CD4-positive, alpha-beta T cell treated with Interleukin-4 for 4 hours (primary cell): ENCODE results near the gene VSIR.

ENCODE experiments used
- DNase-seq: peaks from one replicate; pipeline ENCODE4 v3.0.0-alpha.2; 2020

Gene VSIR

DNA sequence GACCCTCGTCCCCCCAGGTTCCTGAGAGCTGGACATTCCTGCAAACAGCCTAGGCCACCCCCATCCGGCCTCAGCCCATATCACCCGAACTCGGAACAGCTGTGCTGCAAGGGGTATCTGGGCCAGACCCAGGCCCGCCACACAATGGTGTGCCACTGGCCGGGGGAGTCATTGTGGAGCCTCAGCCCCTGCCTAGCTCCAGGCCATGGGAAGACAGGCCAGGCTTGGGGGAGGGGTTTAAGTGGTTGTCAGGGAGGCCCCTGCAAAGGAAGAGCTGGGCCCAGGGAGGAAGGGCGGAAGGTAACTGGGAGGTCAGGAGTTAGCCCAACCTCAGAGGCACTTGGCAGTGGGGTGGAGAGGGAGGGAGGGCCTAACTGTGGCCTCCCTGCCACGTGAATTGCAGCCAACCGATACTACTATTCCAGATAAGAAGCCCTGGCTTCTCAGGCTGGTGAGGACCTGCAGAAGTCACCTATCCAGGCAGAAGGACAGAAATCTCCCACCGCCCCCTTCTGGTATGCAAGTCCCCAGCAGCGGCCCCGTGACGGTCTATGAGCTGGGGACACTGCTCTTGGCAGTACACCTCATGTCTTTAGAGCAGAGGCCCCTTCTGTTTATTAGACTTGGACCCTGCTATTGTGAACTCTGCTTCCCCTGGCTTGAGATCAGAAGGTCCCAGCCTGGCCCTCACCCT lies 26.8 kb downstream of the VSIR start:
- no peak for DNase-seq

DNA sequence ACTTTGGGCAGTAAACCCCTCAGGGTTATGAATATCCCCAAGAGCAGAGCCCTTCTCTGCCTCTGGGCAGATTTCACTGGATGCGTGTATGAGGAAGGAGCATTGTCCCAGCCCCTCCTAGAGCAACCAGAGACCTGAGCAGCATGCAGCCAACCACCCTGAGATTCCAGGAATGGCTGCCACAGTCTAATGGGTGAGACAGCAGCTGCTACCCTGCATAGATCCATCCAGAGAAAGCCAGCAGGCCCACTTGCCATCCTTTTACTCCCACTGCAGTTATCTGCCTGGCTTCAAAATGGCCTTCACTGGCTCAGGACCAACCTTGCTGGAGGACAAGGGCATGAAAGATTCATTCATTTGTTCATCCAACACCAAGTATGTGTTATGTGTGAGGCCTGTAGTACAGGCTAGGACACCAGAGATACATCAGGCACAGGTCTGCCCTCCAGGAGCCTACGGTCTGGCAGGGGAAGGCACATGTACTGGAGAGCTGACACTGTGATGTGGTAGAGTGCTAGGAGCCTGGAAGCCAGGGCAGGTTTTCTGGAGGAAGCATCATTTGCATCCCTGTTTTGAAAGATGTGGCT lies 27.6 kb downstream of the VSIR start:
- DNase-seq, result no peak

DNA sequence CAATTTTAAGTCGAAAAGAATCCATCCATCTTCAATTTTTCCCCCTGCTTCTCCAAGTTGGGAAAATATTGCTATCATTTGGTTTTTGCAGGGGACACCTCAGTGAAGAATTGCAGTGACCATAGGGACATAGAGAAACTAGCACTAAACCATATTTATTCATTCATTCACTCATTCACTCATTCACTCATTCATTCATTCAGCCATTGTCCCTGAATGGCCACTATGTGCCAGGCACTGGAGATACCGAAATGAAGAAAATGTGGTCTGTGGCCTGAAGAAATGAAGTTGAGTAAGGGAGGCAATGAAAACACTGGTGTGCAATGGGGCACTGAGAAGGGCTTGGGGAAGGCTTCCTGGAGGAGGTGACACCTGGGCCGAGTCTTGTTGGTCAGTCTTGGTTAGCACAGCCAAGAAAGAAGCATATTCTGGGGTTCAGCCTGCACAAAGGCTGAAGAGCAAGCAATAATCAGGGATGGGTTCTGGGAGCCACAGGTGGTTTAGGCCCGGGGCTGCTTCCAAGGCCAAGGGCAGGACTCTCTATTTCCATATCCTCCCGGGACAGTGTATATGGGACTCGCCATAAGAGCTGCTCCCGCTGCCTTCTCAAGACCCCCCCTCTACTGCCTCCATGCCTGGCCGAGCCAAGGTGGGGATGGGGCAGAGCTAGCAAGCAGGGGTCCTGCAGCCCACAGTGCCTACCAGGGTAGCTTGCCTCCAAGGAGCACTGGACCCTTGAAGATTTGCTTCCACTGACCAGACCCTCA lies 28.2 kb downstream of the VSIR start:
- DNase-seq, result no peak

DNA sequence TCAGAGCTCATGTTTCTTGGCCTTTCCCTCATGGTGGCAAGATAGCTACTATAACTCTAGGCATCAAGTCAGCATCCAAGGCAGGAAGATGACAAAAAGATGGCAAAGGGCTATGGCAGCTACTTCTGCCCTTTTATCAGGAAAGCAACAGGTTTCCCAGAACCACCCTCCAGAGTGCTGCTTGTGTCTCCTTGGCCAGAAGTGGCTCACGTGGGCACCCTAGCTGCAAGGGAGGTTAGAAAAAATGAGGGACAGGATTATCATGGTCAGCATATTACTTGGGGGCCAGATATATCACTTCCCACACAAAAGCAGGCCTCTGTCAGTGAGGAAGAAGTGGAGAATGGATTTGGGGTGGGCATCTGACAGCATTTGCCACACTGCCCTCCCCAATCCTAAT lies 29.5 kb downstream of the VSIR start:
- DNase-seq, result no peak

DNA sequence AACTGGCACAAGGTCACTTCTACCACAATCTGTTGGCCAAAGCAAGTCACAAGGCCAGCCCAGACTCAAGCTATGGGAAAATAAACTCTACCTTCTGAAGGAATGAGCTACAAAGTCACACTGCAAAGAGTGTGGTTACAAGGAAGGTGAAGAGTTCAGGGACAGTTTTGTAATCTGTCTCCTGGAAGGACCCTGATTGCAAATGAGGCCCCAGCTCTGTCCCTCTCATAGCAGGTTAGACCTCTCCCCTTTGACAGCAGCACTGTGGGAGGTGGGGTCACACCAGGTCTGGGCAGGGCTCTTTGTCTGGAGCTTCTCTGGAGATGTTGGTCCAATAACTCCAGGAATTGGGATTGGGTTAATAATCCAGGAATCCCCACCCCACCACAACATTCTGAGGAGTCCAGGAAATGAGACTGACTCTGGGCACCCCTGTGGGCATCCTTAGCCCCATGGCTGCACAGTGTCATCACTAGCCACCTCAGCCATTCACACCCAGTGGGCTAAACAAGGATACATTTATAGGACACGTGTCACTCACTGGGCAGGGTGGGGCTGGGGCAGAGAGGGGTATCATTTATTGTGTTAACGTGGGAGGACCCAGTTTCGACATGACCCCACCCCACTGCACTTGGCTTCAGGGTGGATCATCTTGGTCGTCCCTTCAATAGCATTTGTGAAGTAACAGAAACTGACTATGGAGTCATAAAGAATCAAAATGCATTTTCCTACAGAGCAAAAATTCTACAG lies 30.1 kb downstream of the VSIR start:
- no peak for DNase-seq

DNA sequence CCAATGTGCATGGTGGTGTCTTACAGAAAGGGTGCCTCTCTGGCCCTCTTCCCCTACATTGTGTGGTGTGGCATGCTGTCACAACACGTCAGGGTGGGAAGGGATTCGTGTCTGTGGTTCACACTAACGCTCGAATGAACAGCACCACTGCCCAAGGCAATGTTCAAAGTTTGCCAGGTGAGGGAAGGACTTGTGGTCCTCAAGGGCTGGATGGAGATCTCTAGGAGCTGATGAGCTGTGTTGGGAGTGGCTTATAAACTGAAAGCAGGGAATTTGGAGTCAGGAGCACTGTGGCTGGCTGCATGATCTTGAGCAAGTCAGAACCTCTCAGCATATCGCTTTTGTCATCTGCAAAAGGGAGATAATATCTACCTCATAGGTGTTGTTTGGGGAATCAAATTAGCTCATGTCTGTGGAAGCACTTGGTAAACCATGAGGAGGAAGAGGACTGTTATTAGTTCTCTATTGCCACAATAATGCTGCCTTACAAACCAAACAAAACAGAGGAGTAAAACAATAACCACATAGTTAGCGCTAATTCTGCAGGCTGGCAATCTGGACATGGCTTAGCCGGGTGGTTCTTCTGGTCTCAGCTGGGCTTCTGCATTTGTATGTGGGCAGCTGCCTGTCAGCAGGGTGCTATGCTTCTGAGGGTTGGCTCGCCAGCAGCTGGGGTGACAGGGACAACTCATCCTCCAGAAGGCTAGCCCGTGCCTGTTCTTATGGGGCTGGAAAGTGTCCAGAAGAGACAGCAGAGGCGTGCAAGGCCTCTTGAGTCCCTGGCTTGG lies 30.8 kb downstream of the VSIR start:
- DNase-seq, result peak; percentile 51

DNA sequence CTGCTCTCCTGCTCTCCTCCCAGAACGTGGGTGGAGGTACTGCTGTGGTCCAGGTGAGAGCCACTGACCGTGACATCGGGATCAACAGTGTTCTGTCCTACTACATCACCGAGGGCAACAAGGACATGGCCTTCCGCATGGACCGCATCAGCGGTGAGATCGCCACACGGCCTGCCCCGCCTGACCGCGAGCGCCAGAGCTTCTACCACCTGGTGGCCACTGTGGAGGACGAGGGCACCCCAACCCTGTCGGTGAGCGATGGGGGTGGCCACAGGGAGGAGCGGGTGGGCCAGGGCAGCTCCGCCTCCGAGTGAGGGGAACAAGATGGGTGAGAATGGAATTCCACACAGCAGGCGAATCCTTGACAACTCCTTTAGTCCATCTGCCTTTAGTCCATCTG lies 31.6 kb downstream of the VSIR start:
- DNase-seq, result no peak

DNA sequence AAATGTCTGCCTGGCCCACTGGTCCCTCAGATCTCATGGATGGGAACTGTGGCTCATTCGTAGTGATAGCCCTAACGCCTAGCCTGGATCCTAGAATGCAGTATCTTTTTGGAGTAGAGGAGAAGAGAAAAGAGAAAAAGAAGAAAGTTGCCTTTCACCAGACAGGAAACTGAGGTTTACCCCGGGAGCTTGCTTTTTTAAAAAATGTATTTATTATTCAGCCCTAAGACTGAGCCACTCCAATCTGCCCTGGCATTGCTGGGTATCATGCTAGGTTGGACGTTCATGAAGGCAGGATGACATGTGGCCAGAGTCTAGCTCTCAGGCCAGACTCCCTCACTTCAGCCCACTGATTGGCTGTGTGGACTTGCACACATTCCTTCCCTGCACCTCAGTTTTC lies 32.3 kb downstream of the VSIR start:
- DNase-seq, result no peak

DNA sequence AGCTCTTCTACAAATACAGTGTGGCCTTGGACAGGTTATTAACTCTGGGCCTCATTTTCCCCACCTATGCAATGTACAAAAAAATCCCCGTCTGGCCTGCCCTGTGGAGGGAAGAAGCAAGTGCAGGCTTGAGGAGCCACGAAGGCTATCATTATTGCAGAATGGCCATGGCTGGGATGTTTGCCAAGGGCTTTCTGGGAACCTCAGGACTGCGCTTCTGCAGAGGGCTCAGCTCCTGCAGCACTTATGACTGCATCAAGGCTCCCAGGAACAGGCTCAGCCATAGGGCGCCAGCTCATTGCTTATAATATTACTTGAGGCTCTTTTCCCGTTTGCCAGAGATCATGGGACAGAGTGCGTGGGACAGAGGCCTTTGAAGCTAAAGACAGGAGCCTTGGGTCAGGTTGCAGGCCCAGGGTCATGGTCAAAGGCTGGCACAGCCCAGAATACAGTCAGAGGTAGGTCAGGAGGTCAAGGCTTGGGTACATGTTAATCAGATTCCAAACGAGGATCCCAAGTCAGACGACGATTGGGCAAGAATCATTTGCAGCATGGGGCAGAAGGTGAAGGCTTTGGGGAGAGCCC lies 33.2 kb downstream of the VSIR start:
- no peak for DNase-seq

DNA sequence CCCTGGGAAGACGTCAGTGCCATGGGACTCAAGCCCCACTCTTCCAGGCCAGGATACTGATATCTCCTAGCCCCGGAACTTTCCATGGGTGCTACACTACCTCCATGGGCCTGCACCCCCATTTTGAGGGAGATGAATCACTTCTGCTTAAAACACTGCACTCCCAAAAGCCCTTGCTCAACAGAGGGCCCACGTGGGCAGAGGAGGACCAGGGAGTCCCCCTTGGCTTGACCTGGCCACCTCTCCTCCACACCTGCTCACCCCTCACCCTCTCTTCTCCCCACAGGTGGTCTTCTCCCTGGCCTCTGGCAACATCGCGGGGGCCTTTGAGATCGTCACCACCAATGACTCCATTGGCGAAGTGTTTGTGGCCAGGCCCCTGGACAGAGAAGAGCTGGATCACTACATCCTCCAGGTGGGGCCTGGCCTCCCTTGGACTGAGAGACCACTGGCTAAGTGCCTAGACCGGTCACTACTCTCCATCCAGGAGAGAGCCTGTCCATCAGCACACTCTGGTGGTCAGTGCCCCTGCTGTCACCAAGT lies 33.9 kb downstream of the VSIR start:
- DNase-seq, result no peak

DNA sequence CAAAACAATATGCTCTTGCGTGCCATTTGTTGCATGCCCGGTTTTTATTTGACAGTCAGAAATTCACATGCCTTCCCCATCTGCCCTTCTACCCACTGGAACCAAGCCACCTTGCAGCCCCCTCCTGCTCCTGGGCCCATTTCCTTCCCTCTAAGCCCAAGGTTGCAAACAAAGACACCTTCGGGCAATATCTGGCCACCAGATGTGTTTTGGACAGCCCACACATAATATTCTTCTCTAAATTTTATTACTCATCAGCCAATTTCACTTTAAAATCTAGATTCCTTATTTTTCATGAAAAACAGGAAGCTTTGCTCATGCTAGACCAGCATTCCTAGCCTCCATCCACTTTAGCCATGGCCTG lies 35.5 kb downstream of the VSIR start:
- DNase-seq, result no peak

DNA sequence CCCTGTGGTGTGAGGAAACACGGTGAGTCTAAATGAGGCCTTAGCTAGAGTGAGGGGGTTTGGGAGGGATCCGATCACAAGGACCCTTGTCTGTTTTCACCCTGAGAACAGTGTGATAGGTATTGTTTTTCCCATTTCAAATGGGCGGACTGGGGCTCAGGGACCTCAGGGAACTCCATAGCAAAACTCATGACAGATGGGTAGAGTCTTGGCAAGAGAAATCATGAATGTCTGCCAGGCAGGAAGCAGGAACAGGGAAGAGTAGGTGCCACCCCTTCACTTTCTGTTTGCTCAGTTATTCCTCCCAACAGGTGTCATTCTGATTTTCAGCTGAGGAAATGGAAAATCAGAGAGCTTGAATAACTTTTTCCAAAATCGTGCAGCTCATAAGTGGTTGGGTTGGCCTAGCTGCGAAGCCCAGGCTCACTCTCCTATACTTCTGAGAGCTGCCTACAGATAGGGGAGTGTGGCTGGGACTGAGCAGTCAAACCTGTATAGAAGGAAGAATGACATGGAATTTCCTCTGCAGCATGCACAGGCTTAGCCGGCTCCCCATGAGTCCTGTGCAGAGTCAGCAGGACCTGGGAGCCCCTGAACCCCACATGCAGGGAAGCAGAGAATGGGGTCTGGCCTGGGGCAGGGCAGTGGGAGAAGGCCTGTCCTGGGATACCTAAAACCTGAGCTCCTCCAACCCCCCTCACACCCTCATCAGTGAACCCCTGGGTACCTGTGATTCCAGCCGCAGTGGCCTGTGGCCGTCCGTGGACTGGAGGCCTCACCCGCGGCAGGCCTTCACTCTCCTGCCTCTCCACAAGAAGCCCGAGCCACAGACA lies 36.1 kb downstream of the VSIR start:
- DNase-seq, result no peak

DNA sequence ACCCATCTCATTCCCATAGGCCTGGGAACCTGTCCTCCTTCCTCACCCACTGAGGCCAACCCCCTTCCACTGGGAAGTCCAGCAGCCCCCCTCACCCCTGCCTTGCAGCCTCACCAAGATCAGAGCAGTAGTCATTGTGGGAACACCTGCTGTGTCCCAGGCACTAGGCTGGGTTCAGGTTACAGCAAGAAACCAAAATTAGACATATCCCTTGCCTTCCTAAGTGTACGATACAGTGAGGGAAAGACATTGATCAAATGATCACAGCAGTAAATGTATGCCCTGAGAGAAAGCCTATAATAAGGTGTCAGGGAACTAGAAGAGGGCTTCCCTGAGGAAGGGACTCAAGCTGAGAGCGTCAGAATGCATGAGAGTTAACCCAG lies 36.8 kb downstream of the VSIR start:
- DNase-seq, result no peak

DNA sequence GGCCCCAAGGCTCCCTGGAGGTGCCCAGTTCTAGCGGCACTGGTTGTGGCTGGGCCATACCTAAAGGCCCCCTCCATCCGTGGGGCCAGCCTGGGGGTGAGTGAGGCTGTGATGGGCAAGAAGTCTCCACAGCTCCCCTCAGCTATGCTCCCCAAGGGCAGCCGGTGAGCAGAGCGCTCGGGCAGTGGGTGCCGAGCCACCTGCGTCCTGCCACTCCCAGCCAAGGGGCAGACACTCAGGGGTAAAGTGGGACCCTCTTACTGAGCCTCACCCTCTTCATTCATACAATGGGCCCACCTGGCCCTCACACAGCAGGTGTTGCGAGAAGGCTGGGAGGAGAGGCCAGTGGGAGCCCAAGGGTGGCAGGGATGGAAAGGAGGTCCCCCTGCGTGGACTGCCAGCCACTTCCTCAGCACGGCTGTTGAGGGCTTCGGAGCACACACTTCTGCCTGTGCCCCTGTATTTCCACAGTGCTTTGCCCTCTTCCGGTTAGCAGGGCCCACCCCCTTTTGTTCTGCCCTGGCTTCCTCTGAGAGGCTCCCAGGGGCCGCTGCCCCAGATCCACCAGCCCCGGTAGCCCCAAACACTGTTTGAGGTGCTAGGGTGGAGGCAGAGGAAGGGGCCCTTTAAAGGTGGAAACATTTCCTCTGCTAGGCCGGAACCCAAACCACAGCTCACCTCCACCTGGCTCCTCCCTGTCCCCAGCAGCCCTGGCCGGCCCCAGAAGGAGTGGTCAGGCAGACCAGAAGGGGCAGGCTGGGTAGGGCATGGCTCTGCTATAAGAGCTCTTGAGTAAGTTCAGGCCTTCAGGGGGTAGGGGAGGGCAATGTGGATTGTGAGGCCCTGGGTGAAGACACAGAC lies 37.4 kb downstream of the VSIR start:
- DNase-seq, result peak; percentile 60

DNA sequence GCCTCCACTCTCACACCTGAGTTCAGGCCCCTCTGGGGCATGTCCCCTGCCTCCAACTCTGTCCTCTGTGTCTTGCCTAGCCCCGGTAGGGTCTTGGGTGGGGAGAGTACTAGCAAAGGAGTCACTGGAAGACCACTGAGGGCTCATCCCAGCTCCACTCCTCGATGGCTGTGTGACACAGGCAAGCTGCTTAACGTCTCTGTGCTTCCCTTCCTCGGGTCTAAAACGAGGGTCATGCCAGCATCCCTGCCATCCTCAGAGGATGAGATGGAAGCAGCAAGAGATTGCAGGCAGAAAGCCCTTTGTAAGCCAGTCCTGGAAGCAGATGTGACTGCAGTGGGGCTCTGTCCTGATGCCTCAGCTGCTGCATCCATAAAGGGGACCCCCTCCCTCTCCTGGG lies 38.5 kb downstream of the VSIR start:
- DNase-seq, result no peak

DNA sequence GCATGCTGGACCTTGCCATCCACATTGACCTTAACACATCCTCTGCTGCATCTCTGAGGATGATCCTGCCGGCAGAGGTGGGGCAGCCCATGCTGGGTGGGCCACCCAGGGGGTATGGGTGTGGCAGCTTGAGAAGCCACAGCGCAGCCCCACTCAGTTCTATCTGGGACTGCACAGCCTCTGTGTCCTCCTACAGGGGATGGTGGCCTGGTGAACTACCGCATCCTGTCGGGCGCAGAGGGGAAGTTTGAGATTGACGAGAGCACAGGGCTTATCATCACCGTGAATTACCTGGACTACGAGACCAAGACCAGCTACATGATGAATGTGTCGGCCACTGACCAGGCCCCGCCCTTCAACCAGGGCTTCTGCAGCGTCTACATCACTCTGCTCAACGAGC lies 41.5 kb downstream of the VSIR start:
- no peak for DNase-seq

DNA sequence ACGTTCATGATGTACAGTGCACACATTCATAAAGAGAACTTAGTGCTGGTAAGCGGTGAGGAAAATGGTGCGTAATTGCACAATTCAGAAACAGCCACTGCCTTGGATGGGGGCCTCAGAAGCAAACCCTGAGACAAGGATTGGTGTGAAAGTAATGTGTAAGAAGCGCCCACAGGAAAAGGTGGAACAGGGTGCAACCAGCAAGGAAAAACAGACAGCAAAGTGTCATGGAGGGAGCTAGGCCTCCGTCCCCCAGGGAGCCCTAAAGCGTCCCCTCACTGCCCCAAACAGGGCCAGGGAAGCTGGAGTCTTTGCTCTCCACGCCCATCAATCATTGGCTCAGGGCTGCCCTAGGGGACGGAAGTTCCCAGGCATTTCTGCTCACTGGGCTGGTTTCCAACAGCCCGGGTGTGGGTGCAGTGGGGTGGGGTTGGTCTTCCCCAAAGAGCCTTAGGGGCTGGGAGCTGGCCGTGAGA lies 44.1 kb downstream of the VSIR start:
- DNase-seq, result no peak

DNA sequence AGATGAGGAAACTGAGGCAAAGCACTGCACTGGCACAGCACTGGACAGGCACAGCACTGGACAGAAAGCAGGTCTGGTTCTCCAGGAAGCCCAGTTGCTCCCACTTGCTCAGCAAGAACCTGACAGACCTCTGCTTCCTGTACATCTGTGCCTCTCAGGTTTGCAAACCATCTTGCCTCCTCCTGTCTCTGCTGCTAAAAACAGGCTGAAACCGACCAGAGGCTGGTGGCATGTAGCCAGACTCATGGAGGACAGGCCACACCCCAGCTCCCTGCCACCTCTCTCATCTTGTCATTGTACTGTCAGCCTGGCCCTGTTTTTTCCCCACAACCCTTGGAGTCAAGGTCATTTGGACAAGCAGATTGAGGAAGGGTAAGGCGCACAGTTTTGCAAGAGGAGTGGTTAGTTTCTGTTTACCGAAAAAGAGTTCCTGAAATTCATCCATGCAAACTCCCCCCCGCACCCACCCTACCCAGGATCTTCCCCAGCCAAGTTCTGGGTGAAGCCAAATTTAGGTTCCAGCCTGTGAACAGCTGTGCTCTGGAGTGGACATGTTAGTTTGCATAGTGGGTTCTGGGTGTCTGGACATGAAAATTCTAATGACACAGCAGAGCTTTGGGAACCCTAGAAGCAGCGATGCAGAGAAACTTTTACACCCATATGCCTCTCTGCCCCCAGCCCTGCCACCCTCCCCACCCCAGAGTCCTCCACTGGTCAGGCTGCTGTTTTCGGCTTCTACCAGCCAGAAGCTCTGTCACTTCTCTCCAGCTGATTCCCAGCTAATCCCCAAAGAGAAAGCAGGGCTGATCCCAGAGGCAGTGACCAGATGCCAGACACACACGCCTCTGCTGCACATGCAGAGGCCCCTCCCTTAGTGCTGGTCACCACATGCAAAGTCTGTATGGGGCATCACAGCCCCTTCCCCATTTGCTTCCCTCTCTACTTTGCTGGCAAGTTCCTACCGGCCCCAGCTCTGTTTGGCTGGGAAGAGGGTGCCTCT lies 45.3 kb downstream of the VSIR start:
- DNase-seq, result peak; percentile 83
